ENCODE results near the gene CEP68. TPM values are rescaled to one million over a fixed set of nuclear protein-coding genes. Genes with fewer than 3 reads are reported as not detected.

The CEP68 gene
- polyA plus RNA-seq, 1 donor from 2014 or later = 12.1 TPM

- Mint-ChIP-seq H3K27ac (no peak overlapping the region), H3K9me3 (peaks cover 0 to 2% (median 0%) of the 10 kb centered on the region in 3 donors), H3K4me1 (peaks cover 6 to 9% (median 9%) of the 10 kb centered on the region in 3 donors), H3K4me3 (no peak overlapping the region), H3K27me3 (no peaks in the 10 kb centered on the region), H3K36me3 (peaks cover 2% of the 10 kb centered on the region)
Observed at GRCh38 chr2:65134158-65134557, 77.9 kb downstream of the CEP68 start.

- Mint-ChIP-seq H3K27me3 (no peaks in the 10 kb centered on the region), H3K4me1 (peaks cover 0 to 4% (median 3%) of the 10 kb centered on the region in 3 donors), H3K4me3 (no peak overlapping the region), H3K27ac (no peak overlapping the region), H3K9me3 (no peaks in the 10 kb centered on the region), H3K36me3 (no peaks in the 10 kb centered on the region)
Observed at GRCh38 chr2:65136253-65136652, 80.0 kb downstream of the CEP68 start.

Other genes starting within 250 kb of the CEP68 start
- gene SLC1A4, start 67.0 kb upstream of the CEP68 start, polyA plus RNA-seq = 3.6 TPM
- gene RAB1A, start 73.7 kb downstream of the CEP68 start, polyA plus RNA-seq = 44.4 TPM
- 296 TPM for gene ACTR2, start 171.4 kb downstream of the CEP68 start, polyA plus RNA-seq

Data from IgD-negative memory B cell (primary cell).